ENCODE results near the gene UBE2N. TPM values are rescaled to one million over a fixed set of nuclear protein-coding genes. Genes with fewer than 3 reads are reported as not detected.

The UBE2N gene
- total RNA-seq, 1 experiment from 2014 or later: 177 TPM

DNA sequence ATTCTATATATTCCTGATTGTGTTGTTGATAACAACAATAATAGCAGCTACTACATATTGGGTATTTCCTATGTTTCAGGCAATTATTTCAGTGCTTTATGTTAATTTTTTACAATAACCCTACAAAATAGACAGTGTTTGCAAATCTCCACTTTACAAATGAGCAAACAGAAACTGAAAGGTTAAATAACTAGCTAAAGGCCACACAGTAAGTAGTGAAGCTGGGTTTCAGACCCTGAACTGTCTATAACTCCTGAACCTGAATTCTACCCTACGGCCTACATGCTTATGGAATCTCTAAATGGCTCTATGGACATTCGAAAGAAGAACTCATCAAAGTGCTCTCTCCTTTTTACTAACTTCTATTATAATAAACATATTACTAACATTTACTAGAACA lies 83.7 kb downstream of the UBE2N start:
- no peak overlapping the region for H3K4me3 ChIP-seq (ENCODE audit: low read depth, low read length, poor library complexity, severe bottlenecking)
- TF ChIP-seq, protein P1, sequence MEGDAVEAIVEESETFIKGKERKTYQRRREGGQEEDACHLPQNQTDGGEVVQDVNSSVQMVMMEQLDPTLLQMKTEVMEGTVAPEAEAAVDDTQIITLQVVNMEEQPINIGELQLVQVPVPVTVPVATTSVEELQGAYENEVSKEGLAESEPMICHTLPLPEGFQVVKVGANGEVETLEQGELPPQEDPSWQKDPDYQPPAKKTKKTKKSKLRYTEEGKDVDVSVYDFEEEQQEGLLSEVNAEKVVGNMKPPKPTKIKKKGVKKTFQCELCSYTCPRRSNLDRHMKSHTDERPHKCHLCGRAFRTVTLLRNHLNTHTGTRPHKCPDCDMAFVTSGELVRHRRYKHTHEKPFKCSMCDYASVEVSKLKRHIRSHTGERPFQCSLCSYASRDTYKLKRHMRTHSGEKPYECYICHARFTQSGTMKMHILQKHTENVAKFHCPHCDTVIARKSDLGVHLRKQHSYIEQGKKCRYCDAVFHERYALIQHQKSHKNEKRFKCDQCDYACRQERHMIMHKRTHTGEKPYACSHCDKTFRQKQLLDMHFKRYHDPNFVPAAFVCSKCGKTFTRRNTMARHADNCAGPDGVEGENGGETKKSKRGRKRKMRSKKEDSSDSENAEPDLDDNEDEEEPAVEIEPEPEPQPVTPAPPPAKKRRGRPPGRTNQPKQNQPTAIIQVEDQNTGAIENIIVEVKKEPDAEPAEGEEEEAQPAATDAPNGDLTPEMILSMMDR (conservative IDR thresholded peaks at IDR 0.05; ENCODE audit: low read depth, low read length): no peak
- no peak for TF ChIP-seq EZH2 (IDR thresholded peaks at IDR 0.05; ENCODE audit: borderline replicate concordance, low read depth, low read length, poor library complexity, severe bottlenecking)
- H3K9me3 ChIP-seq (ENCODE audit: low read depth, low read length, poor library complexity, severe bottlenecking): no peaks in the 10 kb centered on the region
- no peaks in the 10 kb centered on the region for H3K27me3 ChIP-seq (replicated peaks; ENCODE audit: insufficient read depth, low read depth, low read length, poor library complexity)
- CTCF ChIA-PET: no interaction called here
- no peak for DNase-seq (ENCODE audit: low spot score)
- BruUV-seq (replicated peaks): no TSS peak
- no peak overlapping the region for H3K27ac ChIP-seq (ENCODE audit: low read depth, low read length, poor library complexity, severe bottlenecking)
- no peaks in the 10 kb centered on the region for H3K36me3 ChIP-seq (ENCODE audit: insufficient read depth, low read length, poor library complexity, severe bottlenecking)
- H3K4me1 ChIP-seq (ENCODE audit: insufficient read depth, low read length, poor library complexity, severe bottlenecking): no peaks in the 10 kb centered on the region
- intact Hi-C loops (cut with micrococcal nuclease; ENCODE audit: unreplicated experiment): no loop called here
- POLR2A ChIA-PET (ENCODE audit: low non-redundant PET): no interaction called here

GRCh38 chr12:93356214-93356613 lies 85.5 kb downstream of the UBE2N start:
- Histone ChIP-seq H3K4me3 (ENCODE audit: low read depth, low read length, poor library complexity, severe bottlenecking) (no peak overlapping the region), H3K36me3 (ENCODE audit: insufficient read depth, low read length, poor library complexity, severe bottlenecking) (no peaks in the 10 kb centered on the region), H3K27ac (ENCODE audit: low read depth, low read length, poor library complexity, severe bottlenecking) (no peak overlapping the region), H3K27me3 (replicated peaks; ENCODE audit: insufficient read depth, low read depth, low read length, poor library complexity) (no peaks in the 10 kb centered on the region), H3K4me1 (ENCODE audit: insufficient read depth, low read length, poor library complexity, severe bottlenecking) (no peaks in the 10 kb centered on the region), H3K9me3 (ENCODE audit: low read depth, low read length, poor library complexity, severe bottlenecking) (no peaks in the 10 kb centered on the region)
- intact Hi-C loops (cut with micrococcal nuclease; ENCODE audit: unreplicated experiment): no loop called here
- no TSS peak for BruUV-seq (replicated peaks)
- ChIA-PET POLR2A (ENCODE audit: low non-redundant PET) (no interaction called here), CTCF (no interaction called here)
- DNase-seq (ENCODE audit: low spot score): no peak
- TF ChIP-seq, protein P1 (conservative IDR thresholded peaks at IDR 0.05; ENCODE audit: low read depth, low read length): no peak
- TF ChIP-seq EZH2 (IDR thresholded peaks at IDR 0.05; ENCODE audit: borderline replicate concordance, low read depth, low read length, poor library complexity, severe bottlenecking): no peak

Other genes with a start within 250 kb of the UBE2N start
- gene NUDT4, start 64.0 kb downstream of the UBE2N start, total RNA-seq (2021): 79.6 and 93.8 TPM in 2 replicates
- 179 and 196 TPM in 2 replicates for gene MRPL42, start 25.6 kb upstream of the UBE2N start, total RNA-seq (2021)
- 1.3 and 1.6 TPM in 2 replicates for gene SOCS2, start 130.7 kb upstream of the UBE2N start, total RNA-seq (2021)
- gene CRADD, start 235.4 kb upstream of the UBE2N start, total RNA-seq (2021): 9.1 and 9.4 TPM in 2 replicates

Data from A673 (cell line).